ENCODE data around the gene MAGI2. TPM values are rescaled to one million over a fixed set of nuclear protein-coding genes. Genes with fewer than 3 reads are reported as not detected.

Gene MAGI2
- total and polyA plus RNA-seq, 2 of the 13 experiments (the other 11 are each of a cell fraction or from before 2014, with no cell fraction given) = 1.5 to 3.8 TPM

- no TSS peak for BruUV-seq (replicated peaks)
- ChIA-PET POLR2A (no interaction called here), CTCF (ENCODE audit: low intra/inter-chr PET ratio, low total read pairs) (no interaction called here)
- Histone ChIP-seq H3K4me1 (ENCODE audit: insufficient read depth, low read length) (no peaks in the 10 kb centered on the region), H3K27me3 (ENCODE audit: control insufficient read depth in 1 of 2, insufficient read depth in 2 of 2, low read length in 2 of 2) (no peaks in the 10 kb centered on the region), H3K4me2 (ENCODE audit: low read depth, low read length) (no peak overlapping the region), H3K9ac (ENCODE audit: insufficient read depth, low read depth, low read length) (no peak overlapping the region), H3K79me2 (ENCODE audit: insufficient read depth, low read length) (no peaks in the 10 kb centered on the region), H3K4me3 (replicated peaks in 1 of 3; ENCODE audit: insufficient read depth in 1 of 3, low read depth in 2 of 3, low read length in 3 of 3) (no peak overlapping the region), H3K27ac (ENCODE audit: extremely low read length, insufficient read depth, low read length) (no peak overlapping the region), H4K20me1 (ENCODE audit: insufficient read depth, low read length) (no peaks in the 10 kb centered on the region), H3K9me3 (ENCODE audit: low read length) (no peaks in the 10 kb centered on the region), H3K36me3 (replicated peaks in 1 of 2; ENCODE audit: control insufficient read depth in 1 of 2, insufficient read depth in 2 of 2, low read length in 2 of 2) (no peaks in the 10 kb centered on the region), H2AFZ (ENCODE audit: low read length) (no peak overlapping the region)
- in situ Hi-C loops (cut with HindIII; ENCODE audit: extremely low pct_ligation_motif_present, low pct_unique_long_range_greater_than_20kb) = no loop called here
- TF ChIP-seq MAF1 (CRISPR knock-in tag; IDR thresholded peaks at IDR 0.05; ENCODE audit: borderline replicate concordance) = no peak
- TF ChIP-seq ZFP37 (CRISPR knock-in tag; IDR thresholded peaks at IDR 0.05; ENCODE audit: borderline replicate concordance) = no peak
- no peak for TF ChIP-seq MIXL1 (CRISPR knock-in tag; IDR thresholded peaks at IDR 0.05)
- TF ChIP-seq ZSCAN25 (CRISPR knock-in tag; IDR thresholded peaks at IDR 0.05) = no peak
- no peak for TF ChIP-seq ZNF576 (CRISPR knock-in tag; IDR thresholded peaks at IDR 0.05)
- TF ChIP-seq ZFAT (CRISPR knock-in tag; conservative IDR thresholded peaks at IDR 0.05) = no peak
- TF ChIP-seq PCBP2 (optimal IDR thresholded peaks at IDR 0.05; ENCODE audit: low read depth, low read length, poor library complexity, severe bottlenecking) = no peak
- no peak for TF ChIP-seq ZNF33B (CRISPR knock-in tag; IDR thresholded peaks at IDR 0.05)
- no peak for TF ChIP-seq STAT6 (CRISPR knock-in tag; IDR thresholded peaks at IDR 0.05; ENCODE audit: borderline replicate concordance)
- no peak for TF ChIP-seq RBM39 (IDR thresholded peaks at IDR 0.05; ENCODE audit: low read depth, low read length, poor library complexity, severe bottlenecking)
- TF ChIP-seq HBP1 (CRISPR knock-in tag; IDR thresholded peaks at IDR 0.05; ENCODE audit: low read depth) = no peak
- no peak for TF ChIP-seq AKAP8 (CRISPR knock-in tag; IDR thresholded peaks at IDR 0.05)
- TF ChIP-seq ZNF367 (CRISPR knock-in tag; IDR thresholded peaks at IDR 0.05; ENCODE audit: borderline replicate concordance) = no peak
- TF ChIP-seq ZFP1 (CRISPR knock-in tag; IDR thresholded peaks at IDR 0.05) = no peak
- intact Hi-C loops (cut with micrococcal nuclease; ENCODE audit: unreplicated experiment) = no loop called here
- DNase-seq (ENCODE audit: low spot score) = no peak
- FAIRE-seq = no peak
- 42% methylated on average over 4 of the region's 4 CpGs for WGBS (ENCODE audit: low lambda C conversion rate)
- no peak for ATAC-seq
Observed at GRCh38 chr7:78760620-78761355, 692.7 kb downstream of the MAGI2 start.
